Medulla oblongata (tissue), 1 donor: ENCODE data around the gene SYF2.
"Not testable (repeated sequence)": the region's sequence is repeated elsewhere in the genome, so short reads cannot be mapped to it uniquely, and the experiment has no call there.

Experiments used
- DNase-seq: peaks from one replicate; pipeline ENCODE4 v3.0.0-alpha.2; 2015; ENCODE audit errors: extremely low spot score

SYF2 gene

GRCh38 chr1:25206201-25206600 is 26.1 kb downstream of the SYF2 start:
- DNase-seq: no peak

- DNase-seq: no peak
Observed at GRCh38 chr1:25205786-25206185, 26.5 kb downstream of the SYF2 start.

- peak; percentile 68 for DNase-seq
Observed at GRCh38 chr1:25204797-25205480, 27.4 kb downstream of the SYF2 start.

DNA sequence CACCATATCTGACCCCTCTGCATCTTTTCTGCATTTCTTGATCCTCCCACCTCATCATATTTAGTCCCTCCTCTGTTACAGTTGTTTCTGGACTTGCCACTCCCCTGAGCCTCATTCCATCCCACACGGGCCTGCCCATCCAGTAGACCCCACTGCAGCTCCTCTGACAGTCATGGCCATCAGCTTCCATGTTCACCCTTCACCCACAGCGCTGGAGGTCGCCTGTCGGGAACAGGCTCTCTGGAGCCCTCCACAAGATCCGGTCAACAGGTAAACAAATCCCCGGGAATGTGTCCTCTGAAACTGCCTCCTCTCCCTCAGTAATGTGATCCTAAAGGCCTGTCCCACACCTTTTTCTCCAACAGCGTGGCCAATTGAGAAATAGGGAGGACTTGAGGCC is 31.3 kb downstream of the SYF2 start:
- DNase-seq: no peak

DNA sequence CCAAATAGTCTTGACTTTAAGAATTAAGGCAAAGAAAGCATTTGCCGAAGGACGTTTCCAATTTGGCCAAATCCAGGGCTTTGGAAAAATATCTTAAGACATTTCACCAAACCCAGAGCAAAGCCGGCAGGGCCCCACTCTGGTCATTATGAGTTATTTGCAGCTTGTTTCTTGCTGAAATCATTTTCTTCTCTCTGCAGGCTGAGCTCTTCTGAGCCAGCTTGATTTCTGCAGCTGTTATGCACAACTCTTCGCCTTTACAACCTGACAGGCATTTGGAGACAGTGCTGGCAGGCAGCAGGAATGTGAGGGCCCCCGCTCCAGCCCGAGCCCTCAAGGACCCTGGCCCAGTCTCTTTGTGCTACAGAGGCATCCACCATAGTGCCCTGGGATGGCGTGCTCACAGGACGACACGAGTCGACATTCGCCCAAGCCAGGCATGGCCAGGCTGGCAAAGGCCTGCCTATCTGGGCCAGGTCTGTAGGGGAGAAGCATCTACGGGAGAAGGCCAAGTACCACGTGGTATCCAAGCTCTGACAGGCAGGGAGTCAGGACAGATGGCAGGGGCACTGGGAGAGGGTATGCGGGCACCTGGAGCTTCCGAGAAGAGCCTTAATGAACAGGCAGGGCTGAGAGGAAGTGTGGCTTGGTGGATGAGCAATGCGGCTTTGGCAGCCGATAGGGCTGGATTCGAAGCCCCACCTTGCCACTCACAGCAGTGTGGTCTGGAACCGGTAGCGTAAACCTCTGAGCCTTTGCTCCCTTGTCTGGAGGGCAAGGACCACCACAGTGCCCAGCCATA is 32.3 kb downstream of the SYF2 start:
- no peak for DNase-seq

- DNase-seq: peak; percentile 86
Observed at GRCh38 chr1:25198663-25199252, 33.5 kb downstream of the SYF2 start.

- DNase-seq: peak; percentile 67
Observed at GRCh38 chr1:25197982-25198662, 34.2 kb downstream of the SYF2 start.

GRCh38 chr1:25197235-25197975 is 34.9 kb downstream of the SYF2 start:
- DNase-seq: no peak

DNA sequence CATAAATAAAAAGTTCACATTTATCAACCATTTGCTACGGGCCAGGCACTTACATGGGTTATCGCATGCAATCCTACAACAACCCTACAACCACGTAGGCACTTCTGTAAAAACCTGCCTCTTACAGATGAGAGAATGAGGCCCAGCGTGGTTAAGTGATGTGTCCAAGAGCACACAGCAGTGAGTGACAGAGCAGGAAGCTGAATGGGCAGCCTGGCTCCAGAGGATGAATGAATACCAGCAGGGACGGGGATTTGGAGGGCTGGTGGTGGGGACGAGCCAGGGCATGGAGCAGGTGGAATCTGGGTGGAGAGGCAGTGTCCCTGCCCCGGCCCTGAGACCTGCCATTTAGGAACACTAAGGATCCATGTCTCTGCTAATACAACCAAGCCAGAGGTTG is 35.5 kb downstream of the SYF2 start:
- DNase-seq: no peak

DNA sequence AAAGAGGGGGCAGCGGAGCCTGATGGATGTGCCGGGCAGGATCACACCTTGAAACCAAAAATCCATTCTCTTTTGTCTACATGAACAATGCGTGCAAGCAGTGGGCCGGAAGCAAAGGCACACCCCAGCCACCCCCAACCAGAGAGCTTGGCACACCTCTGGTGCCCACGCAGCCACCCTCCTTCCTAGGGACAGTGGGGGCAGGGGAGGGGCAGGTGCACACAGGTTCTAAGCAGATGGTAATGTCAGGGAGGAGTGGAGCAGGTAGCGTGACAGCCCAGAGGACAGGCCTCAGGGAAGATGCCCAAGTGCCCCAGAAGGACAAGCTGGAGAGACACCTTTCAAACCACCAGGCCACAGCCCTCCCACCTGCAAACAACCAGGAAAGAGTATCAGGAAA is 36.5 kb downstream of the SYF2 start:
- DNase-seq: no peak

DNA sequence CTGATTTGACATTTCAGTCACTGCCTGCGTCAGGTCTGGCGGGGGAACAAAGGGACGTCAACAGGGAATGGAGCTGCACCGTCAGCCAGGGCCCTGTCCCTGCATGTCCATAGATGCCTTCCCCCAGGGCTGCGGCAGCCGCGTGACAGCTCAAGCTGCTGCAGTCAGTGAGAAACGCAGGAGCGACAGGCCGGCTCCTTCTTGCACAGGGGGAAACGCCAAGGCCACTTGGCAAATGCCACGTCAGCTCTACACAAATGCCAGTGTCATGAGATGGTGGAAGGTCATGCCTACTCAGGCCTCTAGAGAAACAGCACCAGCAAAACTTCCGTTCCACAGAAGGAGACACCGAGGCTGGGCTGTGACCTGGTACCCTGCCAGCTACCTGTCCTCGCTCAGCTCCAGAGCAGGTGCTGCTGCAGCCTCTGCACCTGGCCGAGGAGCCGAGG is 37.7 kb downstream of the SYF2 start:
- no peak for DNase-seq

DNA sequence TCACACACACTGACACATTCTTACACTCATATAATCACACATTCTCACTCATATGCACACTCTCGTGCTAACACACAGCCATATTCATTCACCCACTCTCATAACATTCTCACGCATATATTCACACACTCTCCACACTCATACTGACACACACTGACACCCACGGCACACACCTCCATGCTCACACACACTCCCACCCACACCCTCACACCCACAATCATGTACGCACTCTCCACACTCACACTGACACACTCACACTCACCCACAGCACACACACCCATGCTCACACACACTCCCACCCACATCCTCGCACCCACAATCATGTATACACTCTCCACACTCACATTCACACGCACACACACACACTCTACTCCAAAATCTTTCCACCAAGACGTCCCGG is 38.2 kb downstream of the SYF2 start:
- no peak for DNase-seq

- DNase-seq: no peak
Observed at GRCh38 chr1:25193229-25193628, 39.1 kb downstream of the SYF2 start.

GRCh38 chr1:25192154-25192553 is 40.1 kb downstream of the SYF2 start:
- no peak for DNase-seq

DNA sequence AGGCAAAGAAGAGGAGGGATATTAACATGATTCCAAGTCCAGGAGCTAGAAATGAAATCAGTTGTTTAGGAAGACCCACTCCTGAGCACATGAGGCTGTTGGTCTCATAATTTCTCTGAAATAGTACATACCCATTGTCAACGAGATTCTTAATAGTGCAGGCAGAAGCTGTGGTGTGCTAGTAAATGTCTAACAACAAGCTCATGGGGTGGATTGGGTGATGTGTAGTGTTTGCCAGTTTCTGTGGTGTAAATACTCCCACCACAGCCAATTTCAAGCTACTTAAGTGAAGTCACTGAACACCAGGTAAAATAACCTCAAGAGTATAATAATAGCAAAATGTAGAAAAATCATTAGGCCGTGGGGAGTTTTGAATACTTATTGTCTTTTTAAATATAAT is 42.0 kb downstream of the SYF2 start:
- no peak for DNase-seq

- not testable (repeated sequence) for DNase-seq
Observed at GRCh38 chr1:25187904-25188303, 44.4 kb downstream of the SYF2 start.

DNA sequence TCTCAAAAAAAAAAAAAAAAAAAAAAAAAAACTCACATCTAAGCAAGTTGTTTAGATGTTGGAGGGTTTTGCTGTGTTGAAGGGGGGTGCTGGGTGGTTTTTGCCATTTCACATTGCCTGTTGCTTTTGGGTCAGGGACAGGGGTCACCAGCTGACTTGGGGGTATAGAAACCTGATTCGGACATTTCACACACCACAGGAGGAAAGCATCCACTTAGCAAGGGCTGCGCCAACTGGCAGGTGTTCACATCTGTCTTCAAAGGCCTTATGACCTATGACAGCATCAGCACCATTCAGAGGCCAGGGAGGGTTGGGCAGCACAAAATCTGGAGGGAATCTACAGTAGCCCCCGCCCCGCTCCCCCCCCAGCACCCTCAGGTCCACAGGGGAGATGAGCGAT is 45.2 kb downstream of the SYF2 start:
- no peak for DNase-seq

DNA sequence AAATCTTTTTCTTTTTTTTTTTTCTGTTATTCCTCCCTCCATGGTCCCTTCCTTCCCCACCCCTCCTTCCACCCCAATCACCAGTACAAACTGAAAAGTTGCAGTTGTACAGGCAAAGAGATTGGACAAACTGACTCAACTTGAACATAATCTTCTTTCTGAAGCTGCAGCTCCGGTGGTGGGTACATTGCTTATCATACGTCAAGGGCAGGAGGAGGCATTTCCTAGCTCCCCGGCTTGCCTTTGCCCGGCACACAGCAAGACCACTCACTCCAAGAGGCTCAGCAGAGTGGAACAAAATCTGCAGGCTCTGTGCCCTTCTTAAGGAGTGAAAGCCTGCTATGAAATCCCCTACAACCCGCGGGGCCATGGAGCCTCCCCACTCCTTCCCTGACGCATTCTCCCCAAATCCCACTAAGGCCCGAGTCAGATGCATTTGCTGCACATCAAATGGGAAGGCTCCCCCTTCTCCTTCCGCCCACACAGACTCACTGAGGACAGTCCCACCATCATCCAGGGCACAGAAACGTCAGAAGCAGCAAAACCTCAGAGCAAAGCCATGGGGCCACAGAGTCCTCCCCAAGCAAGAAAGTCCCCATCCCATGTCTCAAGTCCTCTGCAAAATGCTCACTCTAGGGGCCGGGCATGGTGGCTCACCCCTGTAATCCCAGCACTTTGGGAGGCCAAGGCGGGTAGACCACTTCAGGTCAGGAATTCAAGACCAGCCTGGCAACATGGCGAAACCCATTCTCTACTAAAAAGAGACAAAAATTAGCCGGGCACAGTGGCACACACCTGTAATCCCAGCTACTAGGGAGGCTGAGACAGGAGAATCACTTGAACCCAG is 45.9 kb downstream of the SYF2 start:
- DNase-seq: no peak

GRCh38 chr1:25185409-25186160 is 46.7 kb downstream of the SYF2 start:
- no peak for DNase-seq
